Heart right ventricle (tissue), 16 donors: ENCODE data around the gene CDK15. TPM values are rescaled to one million over a fixed set of nuclear protein-coding genes. Genes with fewer than 3 reads are reported as not detected.

Experiments used
- ATAC-seq, 8 donors: fragments of 200-7000 bp; cut with Tn5 transposase; one replicate each; pipeline ENCODE4 v1.9.1; 2020; ENCODE audit warnings: mild to moderate bottlenecking in 8 of 8, moderate library complexity in 8 of 8, moderate number of reproducible peaks in 1 of 8
- DNase-seq, 2 donors: peaks; one replicate each; pipeline ENCODE4 v3.0.0-alpha.2; 2020
- H3K27ac ChIP-seq, 10 donors: fragments of 200-600 bp; sonication (generic) in 2 of 10; one replicate each; pipeline versions ENCODE4 v1.5.0 to v1.8.0; 2020 to 2022; ENCODE audit warnings: mild to moderate bottlenecking in 3 of 10
- H3K27me3 ChIP-seq, 7 donors: fragments of 200-600 bp; one replicate each; pipeline ENCODE4 v1.8.0; 2021 to 2022; ENCODE audit warnings: mild to moderate bottlenecking in 2 of 7
- H3K36me3 ChIP-seq, 9 donors: fragments of 200-600 bp; sonication (generic) in 1 of 9; one replicate each; pipeline versions ENCODE4 v1.5.0 to v1.8.0; 2020 to 2022; ENCODE audit warnings: mild to moderate bottlenecking in 2 of 9
- H3K4me1 ChIP-seq, 9 donors: fragments of 200-600 bp; sonication (generic) in 1 of 9; one replicate each; pipeline versions ENCODE4 v1.5.0 to v1.8.0; 2020 to 2022; ENCODE audit warnings: mild to moderate bottlenecking in 4 of 9
- H3K4me3 ChIP-seq, 10 donors: fragments of 200-600 bp; sonication (generic) in 2 of 10; one replicate each; pipeline versions ENCODE4 v1.5.0 to v1.8.0; 2020 to 2022; ENCODE audit warnings: mild to moderate bottlenecking in 7 of 10, moderate library complexity in 2 of 10
- H3K9me3 ChIP-seq, 11 donors: fragments of 200-600 bp in 10 of 11; sonication (generic) in 2 of 11; one replicate each; pipeline versions ENCODE4 v1.5.0 to v1.8.0; 2013 to 2022; ENCODE audit warnings: mild to moderate bottlenecking in 2 of 11, control low read depth in 1 of 11, moderate library complexity in 1 of 11
- WGBS, 2 donors: extraction: QIAGEN DNeasy Blood & Tissue Kit; methylation state at CpG; one replicate each; pipeline ENCODE4 v1.1.7; 2013; ENCODE audit warnings: inconsistent platforms in 1 of 2; 5-methylcytosine and 5-hydroxymethylcytosine counted together
- intact Hi-C, 10 donors: fragments of 100-400 bp; cut with DNase I; formaldehyde crosslinking; loops; one replicate each; pipeline versions ENCODE4 v1.11.1 to v1.14.2; 2022
- polyA plus RNA-seq, 2 donors: library from polyadenylated mRNA; stranded (reverse); fragments of 200-250 nt; gene quantifications; one replicate each; pipeline ENCODE4 v1.2.3, GENCODE V29; 2013
- total RNA-seq, 10 donors: library from RNA; stranded (reverse); fragmentation: NEBNext Ultra II Directional in 3 of 10; extraction: Animal tissue kit (Norgen Biotek cat#: 25700) in 3 of 10; gene quantifications; one replicate each; pipeline versions ENCODE4 v1.2.1 to v1.2.4, GENCODE V29; 2021 to 2023
- TF ChIP-seq, protein P1 (sequence below), 9 donors: fragments of 200-600 bp; sonication (generic) in 2 of 9; IDR thresholded peaks; one replicate each; pipeline versions ENCODE4 v1.5.0 to v1.8.0; 2021 to 2022; ENCODE audit warnings: antibody characterized with exemption in 9 of 9, mild to moderate bottlenecking in 5 of 9, moderate library complexity in 1 of 9
- donor health status: Arrhythmogenic right ventricular cardiomyopathy.
- donor health status: ischemic (EF 13 %, LVEDD 7.1; RV severe dilation, severe dysfunction).
- donor health status: healthy with polysubstance abuse.
- donor health status: DM: no; HTN: yes; CAD: no.
- donor health status: DM: no; HTN: no; CAD: no.
- donor health status: ischemic (EF 25% LVEDD 6.9; RV normal size, moderate dysfunction).
- donor health status: ischemic (EF 25% LVEDD 5.7; RV mildly dilated, moderate dysfunction).
- donor health status: healthy.
- donor health status: DM: yes; HTN: yes; CAD: no.
- donor health status: Ischemic cardiomyopathy.
- donor health status: ischemic (EF 35%, LVEDD 5.7; RV mildly dilated, moderate dysfunction).
- donor health status: nonischemic (EF 11% LVEDD 7.7; RV severe dilation, severe dysfunction).
- donor health status: DM: yes; HTN: yes; CAD: no.
- donor health status: PGD.
- donor health status: ischemic (EF 29% LVEDD 5.4; RV normal size, mild dysfunction).
- donor health status: nonischemic (EF 23%, LVEDD 6.1; RV moderate dilation, normal function).

Gene CDK15
- total and polyA plus RNA-seq, 12 donors: 0.07 to 0.39 (median 0.15) TPM; not detected in 1

DNA sequence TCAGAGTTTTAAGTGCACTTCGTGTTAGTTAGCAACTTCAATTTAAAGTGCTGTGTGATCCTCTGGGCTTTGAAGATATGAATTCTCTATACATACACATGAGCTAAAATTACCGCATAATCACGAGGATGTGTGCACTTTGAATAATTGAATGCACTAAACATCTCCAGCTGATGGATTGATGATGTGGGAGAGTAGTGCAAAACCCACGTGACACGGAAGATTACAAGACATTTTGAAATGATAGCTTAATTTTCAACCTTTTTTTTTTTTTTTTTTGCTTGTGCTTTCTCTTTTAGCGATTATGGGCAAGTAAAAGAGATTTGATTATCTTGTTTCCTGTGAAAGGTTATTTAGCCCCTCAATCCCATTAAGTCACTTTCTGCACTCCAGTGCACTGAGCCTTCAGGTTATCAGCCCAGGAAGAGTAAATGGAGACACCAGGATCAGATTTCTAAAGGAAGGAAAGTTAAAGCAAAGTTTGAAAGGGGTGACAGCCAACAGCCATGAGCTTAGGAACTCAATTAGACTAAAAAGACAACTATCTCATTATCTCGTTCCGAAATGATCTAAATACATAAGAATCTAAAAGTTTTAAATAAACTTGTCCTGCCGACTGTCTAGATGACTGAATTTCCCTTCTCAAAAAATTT lies 81.6 kb downstream of the CDK15 start:
- H3K27me3 ChIP-seq: peaks cover 0 to 32% (median 7%) of the 10 kb centered on the region in 7 donors
- no peaks in the 10 kb centered on the region for H3K9me3 ChIP-seq
- WGBS, 2 donors: 22 to 25% methylated on average over 9 of the region's 9 CpGs
- TF ChIP-seq, protein P1, sequence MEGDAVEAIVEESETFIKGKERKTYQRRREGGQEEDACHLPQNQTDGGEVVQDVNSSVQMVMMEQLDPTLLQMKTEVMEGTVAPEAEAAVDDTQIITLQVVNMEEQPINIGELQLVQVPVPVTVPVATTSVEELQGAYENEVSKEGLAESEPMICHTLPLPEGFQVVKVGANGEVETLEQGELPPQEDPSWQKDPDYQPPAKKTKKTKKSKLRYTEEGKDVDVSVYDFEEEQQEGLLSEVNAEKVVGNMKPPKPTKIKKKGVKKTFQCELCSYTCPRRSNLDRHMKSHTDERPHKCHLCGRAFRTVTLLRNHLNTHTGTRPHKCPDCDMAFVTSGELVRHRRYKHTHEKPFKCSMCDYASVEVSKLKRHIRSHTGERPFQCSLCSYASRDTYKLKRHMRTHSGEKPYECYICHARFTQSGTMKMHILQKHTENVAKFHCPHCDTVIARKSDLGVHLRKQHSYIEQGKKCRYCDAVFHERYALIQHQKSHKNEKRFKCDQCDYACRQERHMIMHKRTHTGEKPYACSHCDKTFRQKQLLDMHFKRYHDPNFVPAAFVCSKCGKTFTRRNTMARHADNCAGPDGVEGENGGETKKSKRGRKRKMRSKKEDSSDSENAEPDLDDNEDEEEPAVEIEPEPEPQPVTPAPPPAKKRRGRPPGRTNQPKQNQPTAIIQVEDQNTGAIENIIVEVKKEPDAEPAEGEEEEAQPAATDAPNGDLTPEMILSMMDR (IDR thresholded peaks at IDR 0.05): no peak
- no peak overlapping the region for H3K27ac ChIP-seq
- peaks cover 0 to 30% (median 15%) of the 10 kb centered on the region in 9 donors for H3K4me1 ChIP-seq
- intact Hi-C loops: loop anchor here in 1 of 10 donors (10.0 kb wide), 1 partner anchor 147 kb away; the partner anchor contains the start of gene FZD7
- ATAC-seq (no peak), DNase-seq (no peak)
- H3K4me3 ChIP-seq: peak overlapping the region in 7 of 10 donors; percentile 13 to 47 (median 38)
- H3K36me3 ChIP-seq: no peaks in the 10 kb centered on the region

DNA sequence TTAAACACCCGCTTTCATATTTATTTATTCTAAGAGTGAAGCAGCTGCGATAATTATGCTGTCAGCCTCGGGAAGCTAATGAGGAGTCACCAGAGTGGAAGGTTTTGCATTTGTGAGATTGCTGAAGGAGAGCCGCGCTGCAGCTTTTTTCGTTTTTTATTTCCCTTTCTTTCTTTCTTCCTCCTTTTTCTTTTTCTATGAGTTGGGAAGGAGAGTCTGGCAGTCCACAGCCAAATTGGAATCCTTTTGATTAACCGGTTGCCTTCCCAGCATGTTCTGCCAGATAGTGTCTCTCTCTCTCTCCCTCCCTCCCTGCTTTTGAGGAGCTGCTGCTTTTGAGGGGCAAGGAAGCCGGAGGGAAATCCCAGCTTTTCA lies 82.1 kb downstream of the CDK15 start:
- TF ChIP-seq, protein P1 (IDR thresholded peaks at IDR 0.05): no peak
- 8 to 13% methylated on average over 8 of the region's 8 CpGs for WGBS, 2 donors
- peaks cover 0 to 32% (median 5%) of the 10 kb centered on the region in 7 donors for H3K27me3 ChIP-seq
- H3K4me1 ChIP-seq: peaks cover 0 to 25% (median 10%) of the 10 kb centered on the region in 9 donors
- H3K4me3 ChIP-seq: peak overlapping the region in 7 of 10 donors; percentile 13 to 47 (median 38)
- H3K9me3 ChIP-seq: no peaks in the 10 kb centered on the region
- ATAC-seq (no peak), DNase-seq (no peak)
- no peaks in the 10 kb centered on the region for H3K36me3 ChIP-seq
- intact Hi-C loops: loop anchor here in 1 of 10 donors (10.0 kb wide), 1 partner anchor 146 kb away; the partner anchor contains the start of gene FZD7
- no peak overlapping the region for H3K27ac ChIP-seq

DNA sequence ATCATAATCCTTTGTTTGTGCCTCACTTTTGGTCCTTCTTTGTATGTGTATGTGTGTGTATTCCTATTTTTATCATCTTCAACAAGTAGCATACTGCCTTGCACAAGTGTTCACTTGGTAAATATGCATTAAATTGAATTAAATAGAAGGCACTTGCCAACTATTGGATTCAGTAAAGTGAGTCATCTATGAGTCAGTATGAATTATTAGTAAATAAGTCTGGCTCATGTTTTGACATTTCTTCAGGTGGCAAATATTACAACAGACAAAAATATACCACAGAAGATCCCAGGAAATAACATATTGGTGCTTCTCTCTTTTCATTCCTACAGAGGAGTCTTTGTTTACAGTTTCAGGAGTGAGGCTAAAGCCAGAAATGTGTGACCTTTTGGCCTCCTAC lies 84.1 kb downstream of the CDK15 start:
- no peak overlapping the region for H3K4me3 ChIP-seq
- H3K4me1 ChIP-seq: peaks cover 0 to 13% (median 0%) of the 10 kb centered on the region in 9 donors
- no peak overlapping the region for H3K27ac ChIP-seq
- TF ChIP-seq, protein P1 (IDR thresholded peaks at IDR 0.05): no peak
- H3K36me3 ChIP-seq: no peaks in the 10 kb centered on the region
- peaks cover 0 to 43% (median 5%) of the 10 kb centered on the region in 7 donors for H3K27me3 ChIP-seq
- H3K9me3 ChIP-seq: no peaks in the 10 kb centered on the region
- ATAC-seq (no peak), DNase-seq (no peak)
- intact Hi-C loops: loop anchor here in 1 of 10 donors (1.0 kb wide), 1 partner anchor 24 kb away; no protein-coding TSS in a partner anchor

DNA sequence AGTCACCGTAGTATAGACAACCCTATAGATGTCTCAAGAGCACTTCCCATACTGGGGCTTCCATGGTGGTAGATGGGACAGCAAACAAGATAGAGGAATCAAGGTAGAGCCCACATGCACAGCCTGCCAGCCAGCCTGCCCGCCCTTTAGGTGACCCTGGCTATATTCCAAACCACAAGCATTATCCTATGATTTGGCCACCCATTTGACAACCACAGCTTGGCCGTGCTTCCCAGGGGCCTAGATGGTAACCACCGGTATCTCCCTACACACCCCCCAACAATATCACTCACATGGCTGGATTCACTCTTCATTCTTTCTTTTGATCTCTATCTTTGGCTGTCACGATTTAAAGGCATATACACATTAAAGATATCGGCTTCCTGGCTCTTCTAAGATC lies 85.3 kb downstream of the CDK15 start:
- TF ChIP-seq, protein P1 (IDR thresholded peaks at IDR 0.05): no peak
- intact Hi-C loops: no loop called here
- no peaks in the 10 kb centered on the region for H3K36me3 ChIP-seq
- H3K27me3 ChIP-seq: peaks cover 0 to 49% (median 5%) of the 10 kb centered on the region in 7 donors
- no peak overlapping the region for H3K4me3 ChIP-seq
- peak in 1 of 8 donors; percentile 26 for ATAC-seq
- 85 to 90% methylated on average over 6 of the region's 6 CpGs for whole genome bisulfite sequencing, 2 donors
- H3K4me1 ChIP-seq: peaks cover 0 to 13% (median 0%) of the 10 kb centered on the region in 9 donors
- H3K9me3 ChIP-seq: no peaks in the 10 kb centered on the region
- DNase-seq: no peak
- no peak overlapping the region for H3K27ac ChIP-seq
